Measurements from ENCODE around the gene RSAD1. TPM values are rescaled to one million over a fixed set of nuclear protein-coding genes. Genes with fewer than 3 reads are reported as not detected.

The RSAD1 gene
- total and polyA plus RNA-seq, 2 donors (not counting 3 experiments of a cell fraction or from before 2014, with no cell fraction given), result 20.3 to 35.5 TPM

GRCh38 chr17:50533720-50534148, 55.1 kb downstream of the RSAD1 start:
- peak; percentile 31 for FAIRE-seq
- H3K9ac ChIP-seq (replicated peaks; ENCODE audit: extremely low read depth, insufficient read depth, low read length), result no peak overlapping the region
- dilution Hi-C loops (cut with MboI; ENCODE audit: extremely low pct_ligation_motif_present, low sequenced_read_pairs), result no loop called here

More at GRCh38 chr17:50533720-50534148, 55.1 kb downstream of the RSAD1 start:
- Histone ChIP-seq H3K4me3 (replicated peaks in 1 of 3; ENCODE audit: insufficient read depth in 1 of 3, low read depth in 1 of 3, low read length in 3 of 3) (no peak overlapping the region), H3K4me2 (ENCODE audit: insufficient read depth, low read length) (no peak overlapping the region), H3K79me2 (ENCODE audit: control insufficient read depth, insufficient read depth, low read length) (no peaks in the 10 kb centered on the region), H2AFZ (ENCODE audit: low read depth, low read length) (no peak overlapping the region), H4K20me1 (replicated peaks; ENCODE audit: control insufficient read depth, extremely low read depth, insufficient read depth, low read length) (no peaks in the 10 kb centered on the region), H3K9me1 (replicated peaks; ENCODE audit: control insufficient read depth, extremely low read depth, insufficient read depth, low read length) (no peaks in the 10 kb centered on the region), H3K9me3 (replicated peaks; ENCODE audit: control insufficient read depth, insufficient read depth, low read length) (no peaks in the 10 kb centered on the region), H3K4me1 (ENCODE audit: control insufficient read depth, extremely low read depth, insufficient read depth, low read length) (no peaks in the 10 kb centered on the region), H3K27ac (ENCODE audit: insufficient read depth, low read depth, low read length) (no peak overlapping the region), H3K36me3 (ENCODE audit: control insufficient read depth in 2 of 2, extremely low read depth in 1 of 2, insufficient read depth in 2 of 2, low read length in 2 of 2) (no peaks in the 10 kb centered on the region), H3K27me3 (ENCODE audit: control insufficient read depth in 2 of 2, insufficient read depth in 2 of 2, low read length in 2 of 2) (peaks cover 13 to 28% of the 10 kb centered on the region in 2 experiments)
- ChIA-PET CTCF (no interaction called here), POLR2A (no interaction called here)
- intact Hi-C loops (cut with micrococcal nuclease), result no loop called here
- peak; percentile 19 for DNase-seq (ENCODE audit: low read depth, low spot score)
- BruUV-seq (replicated peaks), result no TSS peak
- TF ChIP-seq, protein P1, sequence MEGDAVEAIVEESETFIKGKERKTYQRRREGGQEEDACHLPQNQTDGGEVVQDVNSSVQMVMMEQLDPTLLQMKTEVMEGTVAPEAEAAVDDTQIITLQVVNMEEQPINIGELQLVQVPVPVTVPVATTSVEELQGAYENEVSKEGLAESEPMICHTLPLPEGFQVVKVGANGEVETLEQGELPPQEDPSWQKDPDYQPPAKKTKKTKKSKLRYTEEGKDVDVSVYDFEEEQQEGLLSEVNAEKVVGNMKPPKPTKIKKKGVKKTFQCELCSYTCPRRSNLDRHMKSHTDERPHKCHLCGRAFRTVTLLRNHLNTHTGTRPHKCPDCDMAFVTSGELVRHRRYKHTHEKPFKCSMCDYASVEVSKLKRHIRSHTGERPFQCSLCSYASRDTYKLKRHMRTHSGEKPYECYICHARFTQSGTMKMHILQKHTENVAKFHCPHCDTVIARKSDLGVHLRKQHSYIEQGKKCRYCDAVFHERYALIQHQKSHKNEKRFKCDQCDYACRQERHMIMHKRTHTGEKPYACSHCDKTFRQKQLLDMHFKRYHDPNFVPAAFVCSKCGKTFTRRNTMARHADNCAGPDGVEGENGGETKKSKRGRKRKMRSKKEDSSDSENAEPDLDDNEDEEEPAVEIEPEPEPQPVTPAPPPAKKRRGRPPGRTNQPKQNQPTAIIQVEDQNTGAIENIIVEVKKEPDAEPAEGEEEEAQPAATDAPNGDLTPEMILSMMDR (IDR thresholded peaks at IDR 0.05; ENCODE audit: extremely low read depth in 1 of 2, insufficient read depth in 1 of 2, low read depth in 1 of 2, low read length in 2 of 2), result no peak
- no peak for TF ChIP-seq EZH2 (IDR thresholded peaks at IDR 0.05; ENCODE audit: borderline replicate concordance, low read depth, low read length, severe bottlenecking)
- TF ChIP-seq POLR2AphosphoS5 (IDR thresholded peaks at IDR 0.05; ENCODE audit: insufficient read depth, low read depth, low read length), result no peak
- TF ChIP-seq MAX (IDR thresholded peaks at IDR 0.05; ENCODE audit: insufficient read depth, insufficient read length), result no peak
- no peak for TF ChIP-seq FOS (IDR thresholded peaks at IDR 0.05; ENCODE audit: borderline replicate concordance, insufficient read depth, low read length)
- TF ChIP-seq GATA2 (IDR thresholded peaks at IDR 0.05; ENCODE audit: insufficient read depth, insufficient read length, low read depth, low read length), result no peak
- no peak for TF ChIP-seq MYC (IDR thresholded peaks at IDR 0.05; ENCODE audit: low read depth, low read length)
- no peak for TF ChIP-seq POLR2A (IDR thresholded peaks at IDR 0.05; ENCODE audit: low read depth, low read length)
- TF ChIP-seq JUN (IDR thresholded peaks at IDR 0.05; ENCODE audit: borderline replicate concordance, insufficient read depth, insufficient read length, low read depth), result no peak
